HL-60 (cell line): ENCODE results near the gene CSTF2T.
"Not testable (repeated sequence)": the region's sequence is repeated elsewhere in the genome, so short reads cannot be mapped to it uniquely, and the experiment has no call there.

Experiments
- DNase-seq, 2 experiments: peaks; one replicate each; pipeline ENCODE4 v3.0.0-alpha.2; 2010 to 2020; ENCODE audit warnings: low read depth in 1 of 2, low spot score in 1 of 2
- H3K27ac ChIP-seq: fragments of 250-450 bp; sonication (Bioruptor Pico); replicated peaks from 2 replicates; pipeline ENCODE4 v1.5.1; 2020; ENCODE audit warnings: mild to moderate bottlenecking, moderate library complexity
- H3K27me3 ChIP-seq: fragments of 250-450 bp; sonication (Bioruptor Pico); 2 replicates; pipeline ENCODE4 v1.5.1; 2021; ENCODE audit warnings: mild to moderate bottlenecking, moderate library complexity; ENCODE audit not compliant: insufficient read depth, poor library complexity, severe bottlenecking
- H3K4me3 ChIP-seq: replicated peaks from 2 replicates; pipeline ENCODE4 v1.5.1; 2011; ENCODE audit warnings: mild to moderate bottlenecking, control low read depth, low read length; ENCODE audit not compliant: insufficient read depth
- CTCF ChIP-seq: IDR thresholded peaks from one replicate; pipeline ENCODE4 v1.5.1; 2011; ENCODE audit warnings: low read length, control low read depth, inconsistent platforms; ENCODE audit not compliant: insufficient read depth
- GABPA ChIP-seq: IDR thresholded peaks from 2 replicates; pipeline ENCODE4 v1.6.1; 2012; ENCODE audit warnings: low read depth
- POLR2AphosphoS5 ChIP-seq: IDR thresholded peaks from 2 replicates; pipeline ENCODE4 v1.6.1; 2012; ENCODE audit warnings: low read depth
- REST ChIP-seq: IDR thresholded peaks from 2 replicates; pipeline ENCODE4 v1.6.1; 2012; ENCODE audit warnings: low read depth; ENCODE audit not compliant: insufficient replicate concordance
- SPI1 ChIP-seq: IDR thresholded peaks from 2 replicates; pipeline ENCODE4 v1.6.1; 2012; ENCODE audit warnings: low read depth, mild to moderate bottlenecking, borderline replicate concordance

Gene CSTF2T

GRCh38 chr10:51694086-51694768, 5.2 kb downstream of the CSTF2T start:
- H3K27ac ChIP-seq, result no peak overlapping the region
- H3K27me3 ChIP-seq, result no peaks in the 10 kb centered on the region
- no peak overlapping the region for H3K4me3 ChIP-seq
- TF ChIP-seq GABPA (no peak), REST (no peak), POLR2AphosphoS5 (no peak), SPI1 (no peak), CTCF (no peak)
- DNase-seq, result no peak

- no peak overlapping the region for H3K27ac ChIP-seq
- H3K4me3 ChIP-seq, result no peak overlapping the region
- TF ChIP-seq CTCF (no peak), GABPA (no peak), SPI1 (no peak), POLR2AphosphoS5 (no peak), REST (no peak)
- no peak for DNase-seq
- no peaks in the 10 kb centered on the region for H3K27me3 ChIP-seq
Measured at GRCh38 chr10:51691135-51691534, 8.3 kb downstream of the CSTF2T start.

GRCh38 chr10:51689536-51689935, 9.9 kb downstream of the CSTF2T start:
- no peak for DNase-seq
- no peak overlapping the region for H3K27ac ChIP-seq
- no peaks in the 10 kb centered on the region for H3K27me3 ChIP-seq
- H3K4me3 ChIP-seq, result no peak overlapping the region
- no peak for TF ChIP-seq SPI1
- TF ChIP-seq GABPA, result no peak
- TF ChIP-seq REST, result no peak
- no peak for TF ChIP-seq CTCF
- no peak for TF ChIP-seq POLR2AphosphoS5

GRCh38 chr10:51688826-51689225, 10.6 kb downstream of the CSTF2T start:
- not testable (repeated sequence) for DNase-seq, H3K27ac ChIP-seq, H3K27me3 ChIP-seq, H3K4me3 ChIP-seq
